Right forelimb (tissue), 1 donor: ENCODE measurements around the gene HEATR5A.
A peak's percentile ranks its signal among the peaks of the same experiment; 100 is the strongest.
"Not testable (repeated sequence)": the region's sequence is repeated elsewhere in the genome, so short reads cannot be mapped to it uniquely, and the experiment has no call there.

Experiments used
- DNase-seq: peaks from one replicate; pipeline ENCODE4 v3.0.0-alpha.2; 2018

The HEATR5A gene

DNA sequence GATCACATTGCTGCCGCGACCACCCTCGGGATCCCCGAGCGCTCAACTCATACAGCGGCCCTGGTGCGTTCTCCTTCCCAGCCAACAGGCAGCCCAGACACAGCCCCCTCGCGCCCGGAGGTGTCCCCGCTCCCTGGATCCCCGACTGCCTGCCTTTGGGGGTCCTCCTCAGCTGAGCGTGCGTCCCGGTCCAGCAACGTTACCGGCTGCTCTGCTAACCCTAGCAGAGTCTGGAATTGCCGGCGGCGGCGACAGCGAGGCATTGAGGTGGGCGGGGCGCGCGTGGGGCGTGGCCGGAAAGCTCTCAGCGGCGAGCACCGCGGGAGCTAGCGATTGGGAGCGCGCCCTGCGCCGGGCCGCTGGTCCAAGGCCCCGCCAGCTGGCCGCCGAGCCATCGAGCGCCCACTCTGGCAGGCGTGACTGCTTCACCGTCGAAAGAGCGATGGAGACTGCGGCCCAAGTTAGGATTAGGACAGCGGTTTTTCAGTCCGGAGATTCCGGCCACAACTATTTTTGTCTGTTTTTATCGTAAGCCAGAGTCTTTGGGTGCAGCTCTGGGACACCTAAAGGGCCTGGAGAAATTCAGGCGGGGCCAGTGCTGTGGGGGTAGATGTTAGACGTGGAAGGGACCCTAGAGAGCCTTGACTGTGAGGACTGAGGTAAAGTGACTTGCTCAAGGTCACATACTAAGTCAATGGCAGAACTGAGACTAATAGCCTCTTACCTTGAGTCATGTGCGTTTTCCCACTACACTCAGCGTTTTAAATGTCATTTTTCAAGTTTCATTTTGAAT lies at the start of gene HEATR5A:
HEATR5A (minus strand) TSS at position 232 of the 793 bp plus-strand sequence. CDS start 17,575 bp downstream, outside the sequence.
- DNase-seq: peak; percentile 97

DNA sequence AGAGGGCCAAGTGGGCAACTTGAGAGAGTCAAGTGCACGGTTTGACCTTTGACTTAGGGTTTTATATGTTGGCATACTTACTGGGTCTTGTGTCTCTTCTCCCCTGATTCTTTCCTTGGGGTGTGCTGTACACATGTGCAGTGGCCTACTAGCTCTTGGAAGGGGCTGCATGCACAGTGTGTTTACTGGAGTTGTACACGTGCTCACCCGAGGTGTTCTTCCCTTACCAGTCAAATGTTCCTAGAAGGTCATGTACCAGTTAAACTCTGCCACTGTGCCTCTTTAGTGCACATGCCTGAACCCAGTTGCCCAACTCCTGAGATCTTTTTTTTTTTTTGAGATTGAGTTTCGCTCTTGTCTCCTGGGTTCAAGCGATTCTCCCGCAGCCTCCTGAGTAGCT lies 46.2 kb upstream of the HEATR5A start:
- no peak for DNase-seq

DNA sequence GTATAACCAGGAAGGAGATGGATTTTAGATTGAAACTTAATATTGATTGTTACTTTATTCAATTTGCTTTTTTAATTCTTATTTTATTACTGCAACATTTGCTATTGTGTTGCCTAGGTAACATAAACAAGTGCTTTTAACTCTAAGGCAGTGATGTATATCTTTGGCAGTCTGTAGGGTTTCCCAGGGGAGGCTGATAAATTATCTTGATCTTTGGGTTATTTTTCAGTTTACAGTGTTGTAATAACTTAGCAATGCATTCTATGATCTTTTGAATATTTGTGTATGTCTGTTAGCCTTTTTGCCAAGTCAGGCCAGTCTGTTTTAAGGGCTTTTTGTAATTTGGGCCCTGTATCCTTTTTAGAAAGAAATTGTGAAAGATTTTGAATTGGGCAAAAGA lies 44.8 kb upstream of the HEATR5A start:
- no peak for DNase-seq

DNA sequence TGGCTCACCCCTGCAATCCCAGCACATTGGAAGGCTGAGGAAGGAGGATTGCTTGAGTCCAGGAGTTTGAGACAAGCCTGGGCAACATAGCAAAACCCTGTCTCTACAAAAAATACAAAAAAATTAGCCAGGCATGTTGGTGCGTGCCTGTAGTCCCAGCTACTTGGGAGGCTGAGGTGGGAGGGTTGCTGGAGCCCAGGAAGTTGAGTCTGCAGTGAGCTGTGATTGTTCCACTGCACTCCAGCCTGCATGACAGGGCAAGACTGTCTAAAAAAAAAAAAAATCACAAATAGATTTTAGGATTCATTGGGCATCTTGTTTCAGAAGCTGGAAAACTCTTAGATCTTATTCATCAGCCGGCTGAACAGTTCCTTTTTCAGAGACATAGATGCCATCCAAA lies 42.1 kb upstream of the HEATR5A start:
- DNase-seq: not testable (repeated sequence)

DNA sequence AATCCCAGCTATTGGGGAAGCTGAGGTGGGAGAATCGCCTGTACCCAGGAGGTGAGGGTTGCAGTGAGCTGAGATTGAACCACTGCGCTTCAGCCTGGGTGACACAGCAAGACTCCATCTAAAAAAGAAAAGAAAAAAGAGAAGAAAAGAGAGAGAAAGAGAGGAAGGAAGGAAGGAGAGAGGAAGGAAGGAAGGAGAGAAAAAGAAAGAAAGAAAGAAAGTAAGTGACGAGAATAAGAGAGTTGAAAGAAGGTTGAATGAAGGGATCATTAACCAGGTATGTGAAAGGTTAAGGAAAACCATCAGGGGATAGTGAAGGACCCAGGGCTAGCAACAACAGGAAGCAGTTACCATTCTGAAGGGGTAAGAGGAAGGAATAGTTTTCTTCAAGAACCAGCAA lies 41.2 kb upstream of the HEATR5A start:
- no peak for DNase-seq

DNA sequence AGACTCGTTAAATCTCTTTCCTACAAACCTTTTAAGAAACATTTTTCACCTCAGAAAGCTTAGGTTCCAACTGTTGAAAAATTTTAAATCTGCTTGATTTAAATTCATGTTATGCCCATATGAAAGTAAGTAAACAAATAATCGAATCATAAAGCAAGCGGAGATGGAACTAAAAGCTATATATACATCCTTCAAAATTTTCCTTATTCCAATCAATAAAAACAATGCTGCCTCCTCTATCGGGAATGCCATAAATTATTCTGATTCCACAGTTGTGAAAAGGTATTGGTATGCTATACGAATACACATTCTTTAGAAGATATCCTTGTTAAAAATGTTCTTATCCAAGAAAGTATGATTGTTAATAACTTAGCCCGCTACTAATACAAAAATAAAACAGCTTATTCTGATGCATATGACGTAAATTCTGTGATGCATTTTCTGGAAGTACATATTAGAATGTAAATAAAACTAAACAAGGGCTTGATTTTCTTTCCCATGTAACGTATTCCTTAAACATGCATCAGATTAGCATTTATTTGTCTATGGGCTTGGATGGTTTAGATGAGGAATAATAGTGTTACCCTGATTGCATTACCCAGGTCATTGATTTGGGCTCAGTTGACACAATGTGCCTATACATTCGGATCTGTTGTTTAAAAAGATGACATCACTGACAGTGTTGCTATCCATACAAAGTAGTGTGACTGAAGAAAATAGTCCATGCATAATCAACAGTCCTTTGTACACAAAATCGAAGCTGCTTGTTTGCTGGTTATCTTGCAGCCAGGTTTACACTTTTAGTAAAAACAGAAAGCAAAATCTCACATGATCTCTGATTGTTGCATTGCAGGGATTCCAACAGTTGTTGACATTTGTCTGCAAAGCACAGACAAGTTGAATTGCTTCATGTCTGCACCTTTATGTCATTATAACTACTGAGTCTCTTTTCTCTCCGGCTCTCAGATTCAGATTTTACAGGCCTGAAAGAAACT lies 37.6 kb upstream of the HEATR5A start:
- DNase-seq: no peak

DNA sequence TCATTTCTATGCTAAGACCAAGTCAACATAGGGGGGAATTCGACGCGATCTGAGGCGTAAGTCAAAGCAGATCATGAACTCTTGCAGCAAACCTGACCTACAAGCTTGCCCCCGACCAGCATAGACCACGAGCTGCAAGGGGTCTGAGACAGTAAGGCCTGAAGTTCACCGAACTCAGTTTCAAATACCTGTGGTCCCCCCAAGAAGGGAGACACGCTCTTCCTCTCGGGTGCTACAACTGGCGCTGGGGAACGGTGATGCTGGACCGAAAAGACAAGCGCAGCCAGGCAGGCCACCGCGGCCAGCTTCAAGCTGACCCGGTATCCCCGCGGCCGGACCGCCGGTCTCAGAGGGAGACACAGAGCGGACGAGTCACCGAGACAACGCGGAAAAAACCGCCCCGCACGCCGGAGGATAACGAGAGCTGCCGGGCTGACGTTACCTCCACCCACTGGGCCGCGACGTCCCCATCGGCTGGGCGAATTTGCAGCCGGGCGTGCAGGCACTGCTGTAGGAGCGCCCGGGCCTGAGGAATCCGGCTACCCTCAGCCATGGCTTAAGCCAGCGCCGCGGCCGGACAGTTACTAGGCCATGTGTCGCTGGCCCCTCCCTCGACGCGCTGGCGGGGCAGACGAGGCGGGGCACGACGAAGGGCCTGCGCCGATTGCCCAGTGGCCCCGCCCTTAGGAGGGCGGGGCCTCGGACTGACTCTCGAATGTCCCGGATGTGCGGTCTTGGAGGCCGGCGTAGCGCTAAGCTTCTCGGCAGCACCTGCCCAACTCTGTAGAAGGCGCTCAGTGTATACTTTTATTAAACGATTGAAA lies 36.7 kb upstream of the HEATR5A start, which contains the start of gene DTD2:
DTD2 (minus strand) TSS at position 666 of the 824 bp plus-strand sequence; CDS start at position 553, 113 bp downstream.
- peak; percentile 95 for DNase-seq

DNA sequence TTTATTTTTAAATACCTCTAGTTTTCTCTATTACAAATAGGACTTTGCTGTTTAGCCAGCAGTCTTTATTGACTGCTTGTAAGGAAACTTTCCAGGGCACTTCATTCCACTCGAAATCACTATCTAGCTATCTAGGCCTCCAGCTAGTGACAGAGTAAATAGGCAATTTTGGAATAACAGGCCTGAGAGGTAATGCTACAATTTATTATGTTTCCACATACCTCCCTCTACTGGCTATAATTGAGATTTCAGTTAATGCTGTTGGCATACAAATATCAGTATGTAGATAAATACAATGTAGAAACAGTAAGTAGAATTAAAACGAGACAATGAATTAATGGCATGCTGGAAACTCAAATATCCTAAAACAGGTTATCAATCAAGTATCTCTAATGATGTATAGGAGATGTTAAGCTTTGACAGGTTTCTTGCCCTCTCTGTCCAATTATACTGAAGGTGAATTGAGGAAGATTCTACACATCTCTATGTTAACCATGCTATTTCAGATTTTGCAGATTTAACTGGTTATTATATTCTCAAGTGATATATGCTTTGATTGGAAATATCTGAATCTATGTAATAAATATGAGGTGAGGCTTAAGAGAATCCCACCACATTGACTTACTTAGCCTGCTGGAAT lies 29.7 kb upstream of the HEATR5A start:
- DNase-seq: no peak

DNA sequence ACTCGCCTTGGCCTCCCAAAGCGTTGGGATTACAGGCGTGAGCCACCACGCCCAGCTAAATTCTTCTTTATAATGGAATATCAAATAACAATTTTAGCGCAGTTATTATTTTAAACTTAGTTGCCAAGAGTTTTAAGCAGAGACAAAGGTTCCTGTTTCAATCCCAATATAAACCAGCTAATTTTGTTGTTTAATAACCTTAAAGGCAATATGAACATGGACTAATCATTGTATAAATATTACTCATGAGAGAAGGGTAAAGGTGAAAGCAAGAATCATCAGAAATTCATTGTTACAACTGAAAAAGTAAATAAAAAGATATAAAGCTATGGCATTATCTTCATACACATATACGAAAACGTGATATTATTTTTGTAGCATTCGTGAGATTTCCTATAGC lies 28.8 kb upstream of the HEATR5A start:
- DNase-seq: no peak

DNA sequence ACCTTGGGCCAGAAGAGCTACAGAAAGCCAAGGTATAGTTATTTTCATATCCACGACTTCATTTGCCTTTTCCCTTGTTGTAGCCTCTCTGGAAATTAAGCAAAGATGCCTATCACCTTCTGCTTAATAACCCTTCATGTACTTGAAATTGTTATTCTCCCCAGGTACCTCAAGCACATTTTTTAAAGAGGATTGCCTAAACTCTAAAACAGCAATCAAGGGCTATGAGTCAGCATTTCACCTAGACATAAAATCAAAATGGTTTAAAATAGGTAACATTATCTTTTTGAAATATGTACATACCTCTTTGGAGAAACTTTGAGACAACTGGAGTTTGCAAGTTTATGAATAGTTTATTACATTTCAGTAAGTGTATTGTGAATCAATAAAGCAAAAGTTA lies 25.4 kb upstream of the HEATR5A start:
- no peak for DNase-seq

DNA sequence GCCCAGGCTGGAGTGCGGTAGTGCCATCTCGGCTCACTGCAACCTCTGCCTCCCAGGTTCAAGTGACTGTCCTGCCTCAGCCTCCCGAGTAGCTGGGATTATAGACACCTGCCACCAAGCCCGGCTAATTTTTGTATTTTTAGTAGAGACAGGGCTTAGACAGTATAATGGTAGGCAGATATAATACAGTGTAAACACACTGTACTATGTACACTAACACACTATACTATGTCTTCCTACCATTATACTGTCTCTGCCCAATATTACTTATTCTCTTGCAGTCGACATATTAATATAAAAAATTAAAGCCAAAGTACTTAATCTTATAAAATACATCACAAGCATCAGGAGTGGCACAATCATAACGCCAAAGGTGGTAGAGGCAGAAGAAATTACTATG lies 21.9 kb upstream of the HEATR5A start:
- no peak for DNase-seq

DNA sequence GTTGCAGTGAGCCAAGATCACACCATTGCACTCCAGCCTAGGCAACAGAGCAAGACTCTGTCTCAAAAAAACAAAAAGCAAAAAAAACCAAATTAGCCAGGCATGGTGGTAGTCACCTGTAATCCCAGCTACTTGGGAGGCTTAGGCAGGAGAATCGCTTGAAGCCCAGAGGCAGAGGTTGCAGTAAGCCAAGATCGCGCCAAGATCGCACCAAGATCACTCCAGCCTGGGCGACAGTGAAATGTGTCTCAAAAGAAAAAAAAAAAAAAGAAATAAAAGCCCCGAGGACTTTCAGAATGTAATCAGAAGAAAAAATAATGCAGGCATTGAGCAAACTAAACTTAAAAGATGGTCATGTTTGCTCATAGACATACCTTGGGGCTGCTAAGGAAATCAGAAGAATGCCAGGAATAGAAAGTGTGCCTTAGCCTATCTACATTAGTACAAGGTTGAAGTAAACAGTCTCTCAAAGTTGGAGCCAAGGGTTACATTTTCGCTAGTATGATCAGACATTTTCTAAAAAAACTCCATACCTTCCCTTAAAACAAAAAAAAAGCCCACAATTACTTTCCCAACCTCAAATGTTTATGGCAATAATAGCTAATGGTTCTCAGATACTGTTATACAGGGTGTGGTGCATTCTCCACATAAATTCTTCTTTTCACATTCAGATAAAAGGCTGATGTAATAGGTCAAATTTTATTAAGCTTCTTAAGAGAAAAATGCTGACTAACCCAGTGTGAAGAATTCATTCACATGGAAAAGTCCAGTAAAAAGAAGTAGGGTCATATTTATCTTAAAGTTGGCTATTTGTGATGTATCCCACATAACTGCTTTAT lies 21.1 kb upstream of the HEATR5A start:
- DNase-seq: no peak

DNA sequence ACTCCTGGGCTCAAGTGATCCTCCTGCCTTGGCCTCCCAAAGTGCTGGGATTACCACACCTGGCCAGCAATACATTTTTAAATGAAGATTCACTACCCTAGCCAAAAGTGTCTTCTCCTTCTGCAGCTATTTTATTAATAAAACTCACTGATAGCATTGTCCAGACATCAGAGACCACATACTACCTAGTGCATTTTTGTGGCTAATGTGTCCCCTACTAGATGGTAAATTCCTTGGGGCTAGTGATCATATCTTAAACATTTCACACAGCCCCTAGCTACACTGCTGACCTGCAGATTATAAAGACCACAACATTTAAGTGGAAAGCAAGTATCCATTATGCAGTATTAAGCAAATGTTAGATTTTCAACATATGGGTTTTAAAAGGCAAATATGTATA lies 19.9 kb upstream of the HEATR5A start:
- DNase-seq: no peak

DNA sequence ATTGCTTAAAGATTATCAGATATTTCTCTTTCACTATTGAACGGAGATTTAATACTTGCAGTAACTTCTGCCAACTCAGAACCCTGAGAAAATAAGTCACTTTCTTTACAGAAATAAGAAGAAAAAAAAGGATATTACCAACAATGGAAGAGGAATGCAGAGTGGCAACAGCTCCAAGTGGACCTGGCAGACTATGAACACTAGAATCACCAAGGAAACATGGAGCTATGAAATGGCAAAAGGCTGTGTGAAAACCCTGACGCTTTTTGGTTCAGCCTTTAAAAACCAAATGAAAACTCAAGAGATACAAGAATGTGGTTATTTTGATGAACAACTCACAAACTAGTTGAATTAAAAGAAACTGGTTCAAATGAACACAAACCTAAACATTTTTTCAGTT lies 19.2 kb upstream of the HEATR5A start:
- DNase-seq: no peak

DNA sequence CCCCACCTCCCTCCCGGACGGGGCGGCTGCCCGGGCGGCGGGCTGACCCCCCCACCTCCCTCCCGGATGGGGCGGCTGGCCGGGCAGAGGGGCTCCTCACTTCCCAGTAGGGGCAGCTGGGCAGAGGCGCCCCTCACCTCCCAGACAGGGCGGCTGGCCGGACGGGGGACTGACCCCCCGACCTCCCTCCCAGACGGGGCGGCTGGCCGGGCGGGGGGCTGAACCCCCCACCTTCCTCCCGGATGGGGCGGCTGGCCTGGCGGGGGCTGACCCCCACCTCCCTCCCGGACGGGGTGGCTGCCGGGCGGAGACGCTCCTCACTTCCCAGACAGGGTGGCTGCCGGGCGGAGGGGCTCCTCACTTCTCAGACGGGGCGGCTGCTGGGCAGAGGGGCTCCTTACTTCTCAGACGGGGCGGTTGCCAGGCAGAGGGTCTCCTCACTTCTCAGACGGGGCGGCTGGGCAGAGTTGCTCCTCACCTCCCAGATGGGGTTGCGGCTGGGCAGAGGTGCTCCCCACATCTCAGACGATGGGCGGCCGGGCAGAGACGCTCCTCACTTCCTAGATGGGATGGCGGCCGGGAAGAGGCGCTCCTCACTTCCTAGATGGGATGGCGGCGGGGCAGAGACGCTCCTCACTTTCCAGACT lies 16.8 kb upstream of the HEATR5A start:
- not testable (repeated sequence) for DNase-seq

DNA sequence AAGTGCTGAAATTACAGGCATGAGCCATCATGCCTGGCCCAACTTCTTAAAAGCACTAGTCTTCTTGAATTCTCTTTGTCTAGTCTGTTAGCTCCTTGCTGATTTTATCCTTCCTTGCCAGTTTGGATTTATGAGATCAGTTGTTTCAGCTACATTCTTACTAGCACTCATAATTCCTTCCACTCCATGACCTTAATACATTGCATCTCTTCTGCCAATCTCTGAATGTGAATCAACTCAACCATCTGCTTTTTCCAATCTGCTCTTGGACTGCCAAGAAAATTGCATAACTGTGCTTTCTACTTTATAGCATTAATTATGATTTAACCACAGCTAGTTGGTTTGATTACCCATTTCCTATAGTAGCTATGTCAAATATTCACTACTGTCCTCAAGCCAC lies 14.9 kb upstream of the HEATR5A start:
- no peak for DNase-seq

DNA sequence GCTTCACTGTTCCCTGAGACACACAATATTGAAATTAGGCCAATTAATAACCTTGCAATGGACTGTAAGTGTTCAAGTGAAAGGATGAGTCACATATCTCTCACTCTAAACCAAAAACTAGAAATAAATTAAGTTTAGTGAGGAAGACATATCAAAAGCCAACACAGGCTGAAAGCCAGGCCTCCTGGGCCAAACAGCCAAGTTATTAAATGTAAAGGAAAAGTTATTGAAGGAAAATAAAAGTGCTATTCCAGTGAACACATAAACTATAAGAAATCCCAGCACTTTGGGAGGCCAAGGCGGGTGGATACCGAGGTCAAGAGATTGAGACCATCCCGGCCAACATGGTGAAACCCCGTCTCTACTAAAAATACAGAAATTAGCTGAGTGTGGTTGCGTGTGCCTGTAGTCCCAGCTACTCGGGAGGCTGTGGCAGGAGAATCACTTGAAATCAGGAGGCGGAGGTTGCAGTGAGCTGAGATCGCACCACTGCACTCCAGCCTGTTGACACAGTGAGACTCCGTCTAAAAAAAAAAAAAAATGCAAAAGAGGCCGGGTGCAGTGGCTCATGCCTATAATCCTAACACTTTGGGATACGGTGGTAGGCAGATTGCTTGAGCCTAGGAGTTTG lies 10.4 kb upstream of the HEATR5A start:
- DNase-seq: no peak

DNA sequence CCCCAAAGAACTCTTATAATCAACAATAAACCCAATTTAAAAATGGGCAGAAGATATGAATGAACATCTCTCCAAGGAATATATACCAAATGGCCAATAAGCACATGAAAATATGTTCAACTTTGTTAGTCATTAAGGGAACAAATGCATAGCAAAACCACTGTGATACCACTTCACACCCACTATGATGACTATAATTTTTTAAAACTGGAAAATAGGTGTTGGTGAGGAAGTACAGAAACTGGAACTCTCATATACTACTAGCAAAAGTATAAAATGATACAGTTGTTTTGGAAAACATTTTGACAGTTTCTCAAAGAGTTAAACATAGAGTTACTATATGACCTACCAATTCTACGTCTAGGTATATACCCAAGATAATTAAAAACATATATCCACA lies 9.4 kb upstream of the HEATR5A start:
- DNase-seq: no peak

DNA sequence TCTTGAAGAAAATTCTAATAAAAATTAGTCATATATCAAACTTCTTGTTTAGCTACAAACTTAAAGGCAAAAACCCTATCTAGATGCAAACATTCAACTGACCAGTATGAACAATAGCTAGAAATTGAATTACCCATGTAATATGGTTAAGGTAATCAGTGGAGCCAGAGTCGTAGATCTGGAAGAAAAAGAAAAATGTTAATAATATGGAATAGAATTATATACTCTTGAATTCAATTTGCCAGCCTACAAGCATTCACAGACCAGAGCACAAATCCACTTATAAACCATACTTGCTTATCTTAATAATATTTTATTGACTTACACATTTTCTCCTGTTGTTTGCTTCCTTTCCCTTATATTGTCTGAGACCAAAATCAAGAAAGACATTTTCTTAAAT lies 7.7 kb upstream of the HEATR5A start:
- DNase-seq: no peak

DNA sequence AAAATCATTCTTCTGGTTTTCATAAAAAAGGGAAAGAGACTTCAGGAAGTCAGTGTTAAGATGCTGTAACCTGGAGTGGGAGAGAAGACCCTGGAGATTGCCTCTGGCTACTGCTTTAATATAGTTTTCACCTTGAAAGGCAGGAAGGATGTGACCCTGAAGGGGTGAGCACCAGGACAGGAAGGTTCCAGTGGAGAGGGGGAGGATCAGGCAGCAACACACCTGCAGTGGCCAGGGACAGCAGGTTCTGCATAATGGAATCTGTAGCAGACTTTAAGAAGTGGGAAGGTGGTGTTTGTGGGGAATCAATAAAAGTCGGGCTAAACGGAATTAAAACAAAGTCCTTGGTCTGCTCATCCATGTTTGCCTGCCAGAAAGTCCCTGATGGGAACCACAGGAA lies 6.3 kb upstream of the HEATR5A start:
- no peak for DNase-seq
